Measurements from ENCODE around the gene KIF18B.

GRCh38 chr17:44952946-44953475 is 5.4 kb upstream of the KIF18B start:
- no peak for TF ChIP-seq EZH2phosphoT487 (IDR thresholded peaks at IDR 0.05; ENCODE audit: borderline replicate concordance, low read depth, low read length)
- TF ChIP-seq, protein P1, sequence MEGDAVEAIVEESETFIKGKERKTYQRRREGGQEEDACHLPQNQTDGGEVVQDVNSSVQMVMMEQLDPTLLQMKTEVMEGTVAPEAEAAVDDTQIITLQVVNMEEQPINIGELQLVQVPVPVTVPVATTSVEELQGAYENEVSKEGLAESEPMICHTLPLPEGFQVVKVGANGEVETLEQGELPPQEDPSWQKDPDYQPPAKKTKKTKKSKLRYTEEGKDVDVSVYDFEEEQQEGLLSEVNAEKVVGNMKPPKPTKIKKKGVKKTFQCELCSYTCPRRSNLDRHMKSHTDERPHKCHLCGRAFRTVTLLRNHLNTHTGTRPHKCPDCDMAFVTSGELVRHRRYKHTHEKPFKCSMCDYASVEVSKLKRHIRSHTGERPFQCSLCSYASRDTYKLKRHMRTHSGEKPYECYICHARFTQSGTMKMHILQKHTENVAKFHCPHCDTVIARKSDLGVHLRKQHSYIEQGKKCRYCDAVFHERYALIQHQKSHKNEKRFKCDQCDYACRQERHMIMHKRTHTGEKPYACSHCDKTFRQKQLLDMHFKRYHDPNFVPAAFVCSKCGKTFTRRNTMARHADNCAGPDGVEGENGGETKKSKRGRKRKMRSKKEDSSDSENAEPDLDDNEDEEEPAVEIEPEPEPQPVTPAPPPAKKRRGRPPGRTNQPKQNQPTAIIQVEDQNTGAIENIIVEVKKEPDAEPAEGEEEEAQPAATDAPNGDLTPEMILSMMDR (conservative IDR thresholded peaks at IDR 0.05; ENCODE audit: low read length): no peak

Measured in OCI-LY7 (cell line).